Measurements from ENCODE around the gene OR1D5.
"Not testable (repeated sequence)": the region's sequence is repeated elsewhere in the genome, so short reads cannot be mapped to it uniquely, and the experiment has no call there.

OR1D5 gene

GRCh38 chr17:3032258-3033247 lies 30.9 kb downstream of the OR1D5 start:
- H3K79me2 ChIP-seq, result no peaks in the 10 kb centered on the region
- TF ChIP-seq, protein P1, sequence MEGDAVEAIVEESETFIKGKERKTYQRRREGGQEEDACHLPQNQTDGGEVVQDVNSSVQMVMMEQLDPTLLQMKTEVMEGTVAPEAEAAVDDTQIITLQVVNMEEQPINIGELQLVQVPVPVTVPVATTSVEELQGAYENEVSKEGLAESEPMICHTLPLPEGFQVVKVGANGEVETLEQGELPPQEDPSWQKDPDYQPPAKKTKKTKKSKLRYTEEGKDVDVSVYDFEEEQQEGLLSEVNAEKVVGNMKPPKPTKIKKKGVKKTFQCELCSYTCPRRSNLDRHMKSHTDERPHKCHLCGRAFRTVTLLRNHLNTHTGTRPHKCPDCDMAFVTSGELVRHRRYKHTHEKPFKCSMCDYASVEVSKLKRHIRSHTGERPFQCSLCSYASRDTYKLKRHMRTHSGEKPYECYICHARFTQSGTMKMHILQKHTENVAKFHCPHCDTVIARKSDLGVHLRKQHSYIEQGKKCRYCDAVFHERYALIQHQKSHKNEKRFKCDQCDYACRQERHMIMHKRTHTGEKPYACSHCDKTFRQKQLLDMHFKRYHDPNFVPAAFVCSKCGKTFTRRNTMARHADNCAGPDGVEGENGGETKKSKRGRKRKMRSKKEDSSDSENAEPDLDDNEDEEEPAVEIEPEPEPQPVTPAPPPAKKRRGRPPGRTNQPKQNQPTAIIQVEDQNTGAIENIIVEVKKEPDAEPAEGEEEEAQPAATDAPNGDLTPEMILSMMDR (IDR thresholded peaks at IDR 0.05), result no peak

DNA sequence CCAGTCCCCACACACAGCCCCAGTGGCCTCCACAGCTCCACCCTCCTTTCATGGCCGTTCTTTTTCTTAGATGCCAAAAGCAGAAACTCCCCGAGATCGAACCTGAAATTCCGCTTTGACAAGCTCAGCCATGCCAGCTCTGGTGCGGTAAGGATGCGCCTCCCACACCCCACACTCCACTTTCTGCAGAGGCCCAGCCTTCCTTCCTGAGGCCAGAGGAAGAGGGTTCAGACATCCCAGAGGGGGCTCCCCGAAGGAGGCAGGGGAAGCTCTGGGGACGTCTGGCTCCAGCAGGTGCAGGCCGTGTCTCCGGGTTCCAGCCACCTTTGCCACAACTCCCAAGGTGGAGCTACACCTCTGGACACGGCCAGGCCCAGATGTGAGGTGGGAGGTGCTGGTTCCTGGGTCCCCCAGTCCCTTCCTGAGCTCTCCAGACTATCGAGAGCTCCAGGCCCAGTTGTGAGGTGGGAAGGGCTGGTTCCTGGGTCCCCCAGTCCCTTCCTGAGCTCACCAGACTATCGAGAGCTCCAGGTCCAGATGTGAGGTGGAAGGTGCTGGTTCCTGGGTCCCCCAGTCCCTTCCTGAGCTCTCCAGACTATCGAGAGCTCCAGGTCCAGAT lies 32.4 kb downstream of the OR1D5 start:
- not testable (repeated sequence) for H3K4me3 ChIP-seq (ENCODE audit: low read depth, low read length); H3K9me3 ChIP-seq (ENCODE audit: control insufficient read depth, low read length); H3K4me2 ChIP-seq (ENCODE audit: low read length); H3K79me2 ChIP-seq; H3K27me3 ChIP-seq (ENCODE audit: control insufficient read depth, insufficient read depth, low read length); H3K36me3 ChIP-seq (ENCODE audit: control insufficient read depth, insufficient read depth, low read length); H2AFZ ChIP-seq; H3K9ac ChIP-seq; H3K4me1 ChIP-seq
- H3K27ac ChIP-seq, result peak overlapping the region; percentile 54

More at GRCh38 chr17:3032258-3033247, 30.9 kb downstream of the OR1D5 start:
- H3K9me3 ChIP-seq (ENCODE audit: control insufficient read depth, low read length), result no peaks in the 10 kb centered on the region
- H3K36me3 ChIP-seq (ENCODE audit: control insufficient read depth, insufficient read depth, low read length), result no peaks in the 10 kb centered on the region
- H3K27me3 ChIP-seq (ENCODE audit: control insufficient read depth, insufficient read depth, low read length), result no peaks in the 10 kb centered on the region
- H3K4me1 ChIP-seq, result no peaks in the 10 kb centered on the region
- H3K27ac ChIP-seq, result no peak overlapping the region
- H3K9ac ChIP-seq, result no peak overlapping the region
- H3K4me2 ChIP-seq (ENCODE audit: low read length), result no peak overlapping the region
- H3K4me3 ChIP-seq (ENCODE audit: low read depth, low read length), result no peak overlapping the region
- no peak overlapping the region for H2AFZ ChIP-seq

- no peak overlapping the region for H3K4me3 ChIP-seq (ENCODE audit: low read depth, low read length)
These were observed 33.3 kb downstream of the OR1D5 start for GRCh38 chr17:3030096-3030495.

DNA sequence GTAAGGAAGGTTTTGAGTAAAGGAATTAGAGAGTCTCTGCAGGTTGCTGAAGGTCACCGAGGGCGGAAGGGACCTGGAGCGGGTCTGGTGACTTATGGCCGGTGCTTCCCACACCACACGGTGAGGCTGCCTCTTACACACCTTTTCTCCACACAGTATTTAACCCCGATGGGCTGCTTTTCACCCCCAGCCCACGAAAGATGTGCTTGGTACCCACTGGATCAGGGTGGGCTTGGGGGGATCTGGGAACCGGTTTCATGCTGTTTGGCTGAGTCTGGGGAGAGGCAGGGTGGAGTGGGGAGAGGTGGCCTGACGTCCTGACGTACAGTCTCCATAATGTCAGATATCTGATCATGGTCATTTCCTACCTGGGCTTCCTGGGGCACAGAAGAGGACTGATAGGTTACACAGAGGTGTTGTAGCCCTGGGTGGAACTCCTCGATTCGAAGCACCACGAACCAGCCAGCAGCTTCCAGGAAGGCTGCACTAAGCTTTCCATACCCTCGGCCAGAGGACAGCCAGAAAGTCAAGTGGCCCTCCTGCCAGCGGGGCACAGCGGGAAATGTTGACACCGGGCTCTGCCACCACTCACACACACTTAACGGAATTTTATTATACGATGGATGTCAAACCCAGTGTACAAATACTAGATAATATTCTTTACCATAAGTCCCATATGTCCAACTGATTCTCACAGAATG lies 34.0 kb downstream of the OR1D5 start:
- no peak overlapping the region for H2AFZ ChIP-seq
- no peak overlapping the region for H3K4me2 ChIP-seq (ENCODE audit: low read length)
- no peaks in the 10 kb centered on the region for H3K27me3 ChIP-seq (ENCODE audit: control insufficient read depth, insufficient read depth, low read length)
- no peak overlapping the region for H3K27ac ChIP-seq
- no peaks in the 10 kb centered on the region for H3K4me1 ChIP-seq
- no peaks in the 10 kb centered on the region for H3K9me3 ChIP-seq (ENCODE audit: control insufficient read depth, low read length)
- H3K79me2 ChIP-seq, result no peaks in the 10 kb centered on the region
- no peaks in the 10 kb centered on the region for H3K36me3 ChIP-seq (ENCODE audit: control insufficient read depth, insufficient read depth, low read length)
- H3K4me3 ChIP-seq (ENCODE audit: low read depth, low read length), result no peak overlapping the region
- no peak overlapping the region for H3K9ac ChIP-seq
- TF ChIP-seq, protein P1 (IDR thresholded peaks at IDR 0.05), result no peak

More at GRCh38 chr17:3030096-3030495, 33.3 kb downstream of the OR1D5 start:
- Histone ChIP-seq H3K79me2 (no peaks in the 10 kb centered on the region), H2AFZ (no peak overlapping the region), H3K9ac (no peak overlapping the region), H3K4me2 (ENCODE audit: low read length) (no peak overlapping the region), H3K36me3 (ENCODE audit: control insufficient read depth, insufficient read depth, low read length) (no peaks in the 10 kb centered on the region), H3K4me1 (no peaks in the 10 kb centered on the region), H3K9me3 (ENCODE audit: control insufficient read depth, low read length) (no peaks in the 10 kb centered on the region), H3K27ac (peak overlapping the region; percentile 54), H3K27me3 (ENCODE audit: control insufficient read depth, insufficient read depth, low read length) (no peaks in the 10 kb centered on the region)
- TF ChIP-seq, protein P1 (IDR thresholded peaks at IDR 0.05), result no peak
